Tibial nerve (tissue), 4 donors: ENCODE data around the gene SERPING1. TPM values are rescaled to one million over a fixed set of nuclear protein-coding genes. Genes with fewer than 3 reads are reported as not detected.

Experiments used
- DNase-seq, 2 donors: peaks; one replicate each; pipeline ENCODE4 v3.0.0-alpha.2; 2019; ENCODE audit warnings: low spot score in 2 of 2
- H3K27ac ChIP-seq, 4 donors: fragments of 200-600 bp; sonication (generic) in 3 of 4; one replicate each; pipeline ENCODE4 v1.5.1; 2017 to 2019; ENCODE audit warnings: mild to moderate bottlenecking in 1 of 4
- H3K27me3 ChIP-seq, 2 donors: fragments of 200-600 bp; sonication (generic) in 1 of 2; one replicate each; pipeline versions ENCODE4 v1.5.1 to v1.6.0; 2017 to 2019
- H3K36me3 ChIP-seq, 3 donors: fragments of 200-600 bp; sonication (generic); one replicate each; pipeline ENCODE4 v1.5.1; 2018 to 2019
- H3K4me1 ChIP-seq, 4 donors: fragments of 200-600 bp; sonication (generic) in 3 of 4; one replicate each; pipeline ENCODE4 v1.5.1; 2017 to 2019
- H3K4me3 ChIP-seq, 4 donors: fragments of 200-600 bp; sonication (generic) in 3 of 4; one replicate each; pipeline ENCODE4 v1.5.1; 2017 to 2019; ENCODE audit warnings: mild to moderate bottlenecking in 1 of 4, moderate library complexity in 1 of 4
- H3K9me3 ChIP-seq, 4 donors: fragments of 200-600 bp; sonication (generic) in 3 of 4; one replicate each; pipeline ENCODE4 v1.5.1; 2017 to 2019
- CTCF ChIP-seq, 5 experiments: fragments of 200-600 bp in 3 of 5; fragments of 450-650 bp in 2 of 5; sonication (generic) in 3 of 5; IDR thresholded peaks; one replicate each; pipeline ENCODE4 v1.5.1; 2016 to 2019; ENCODE audit warnings: antibody characterized with exemption in 5 of 5, mild to moderate bottlenecking in 3 of 5, moderate library complexity in 2 of 5
- EP300 ChIP-seq, 2 donors: sonication (generic); formaldehyde crosslinking; IDR thresholded peaks; one replicate each; pipeline ENCODE4 v1.6.1; 2017; ENCODE audit warnings: antibody characterized with exemption in 2 of 2, mild to moderate bottlenecking in 1 of 2
- POLR2A ChIP-seq, 2 donors: fragments of 450-650 bp; IDR thresholded peaks; one replicate each; pipeline ENCODE4 v1.6.1; 2017; ENCODE audit warnings: antibody characterized with exemption in 2 of 2, mild to moderate bottlenecking in 2 of 2, moderate library complexity in 2 of 2
- WGBS, 2 donors: methylation state at CpG; one replicate each; pipeline ENCODE4 v1.1.5; 2018; 5-methylcytosine and 5-hydroxymethylcytosine counted together
- total RNA-seq, 4 donors: library from RNA; depleted of rRNA; stranded (reverse); fragments of >200 nt; gene quantifications; one replicate each; pipeline ENCODE4 v1.1.0, GENCODE V29; 2016

SERPING1 gene
- total RNA-seq, 4 donors from 2014 or later = 508 to 826 (median 607) TPM

- TF ChIP-seq POLR2A (IDR thresholded peaks at IDR 0.05) (no peak), EP300 (IDR thresholded peaks at IDR 0.05) (no peak), CTCF (IDR thresholded peaks at IDR 0.05) (no peak)
- no peaks in the 10 kb centered on the region for H3K36me3 ChIP-seq
- WGBS, 2 donors = 46 to 79% methylated on average over 3 to 4 of the region's 4 CpGs
- H3K4me1 ChIP-seq = peaks cover 0 to 10% (median 0%) of the 10 kb centered on the region in 4 donors
- H3K4me3 ChIP-seq = no peak overlapping the region
- no peaks in the 10 kb centered on the region for H3K9me3 ChIP-seq
- no peaks in the 10 kb centered on the region for H3K27me3 ChIP-seq
- no peak for DNase-seq
- no peak overlapping the region for H3K27ac ChIP-seq
Measured at GRCh38 chr11:57574061-57574460, 23.4 kb upstream of the SERPING1 start.

- WGBS, 2 donors = 75 to 81% methylated on average over 9 of the region's 9 CpGs
- no peak for DNase-seq
- Histone ChIP-seq H3K27ac (no peak overlapping the region), H3K4me1 (no peaks in the 10 kb centered on the region), H3K27me3 (no peaks in the 10 kb centered on the region), H3K36me3 (no peaks in the 10 kb centered on the region), H3K4me3 (no peak overlapping the region), H3K9me3 (no peaks in the 10 kb centered on the region)
- TF ChIP-seq CTCF (IDR thresholded peaks at IDR 0.05) (no peak), EP300 (IDR thresholded peaks at IDR 0.05) (no peak), POLR2A (IDR thresholded peaks at IDR 0.05) (no peak)
Measured at GRCh38 chr11:57584341-57584740, 13.1 kb upstream of the SERPING1 start.

DNA sequence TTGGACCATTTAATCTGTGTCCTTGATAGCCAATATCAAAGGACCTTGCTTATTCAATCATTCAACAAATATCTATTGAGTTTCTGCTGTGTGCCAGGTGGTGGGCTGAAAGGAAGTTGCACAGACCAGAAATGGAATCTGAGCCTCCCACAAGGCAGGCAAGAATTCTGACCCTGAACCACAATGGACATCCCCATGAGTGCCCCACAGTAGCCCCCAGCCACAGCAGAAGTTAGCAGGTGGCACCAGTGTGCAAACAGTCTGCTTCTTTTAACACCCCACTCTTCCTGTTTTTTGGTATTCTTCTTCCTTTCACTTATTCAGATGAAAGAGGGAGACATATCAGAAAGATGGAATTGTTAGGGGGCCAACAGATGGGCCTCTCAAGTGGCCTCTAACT lies 12.2 kb upstream of the SERPING1 start:
- no peak for TF ChIP-seq CTCF (IDR thresholded peaks at IDR 0.05)
- TF ChIP-seq EP300 (IDR thresholded peaks at IDR 0.05) = no peak
- no peak for TF ChIP-seq POLR2A (IDR thresholded peaks at IDR 0.05)
- Histone ChIP-seq H3K27ac (no peak overlapping the region), H3K4me1 (no peaks in the 10 kb centered on the region), H3K4me3 (no peak overlapping the region), H3K27me3 (no peaks in the 10 kb centered on the region), H3K9me3 (no peaks in the 10 kb centered on the region), H3K36me3 (no peaks in the 10 kb centered on the region)
- DNase-seq = no peak

- Histone ChIP-seq H3K9me3 (no peaks in the 10 kb centered on the region), H3K27me3 (no peaks in the 10 kb centered on the region), H3K36me3 (no peaks in the 10 kb centered on the region), H3K27ac (no peak overlapping the region), H3K4me1 (no peaks in the 10 kb centered on the region), H3K4me3 (no peak overlapping the region)
- DNase-seq = no peak
- 45 to 50% methylated on average over 2 of the region's 2 CpGs for WGBS, 2 donors
- TF ChIP-seq EP300 (IDR thresholded peaks at IDR 0.05) = no peak
- no peak for TF ChIP-seq CTCF (IDR thresholded peaks at IDR 0.05)
- TF ChIP-seq POLR2A (IDR thresholded peaks at IDR 0.05) = no peak
Measured at GRCh38 chr11:57586711-57587245, 10.7 kb upstream of the SERPING1 start.

DNA sequence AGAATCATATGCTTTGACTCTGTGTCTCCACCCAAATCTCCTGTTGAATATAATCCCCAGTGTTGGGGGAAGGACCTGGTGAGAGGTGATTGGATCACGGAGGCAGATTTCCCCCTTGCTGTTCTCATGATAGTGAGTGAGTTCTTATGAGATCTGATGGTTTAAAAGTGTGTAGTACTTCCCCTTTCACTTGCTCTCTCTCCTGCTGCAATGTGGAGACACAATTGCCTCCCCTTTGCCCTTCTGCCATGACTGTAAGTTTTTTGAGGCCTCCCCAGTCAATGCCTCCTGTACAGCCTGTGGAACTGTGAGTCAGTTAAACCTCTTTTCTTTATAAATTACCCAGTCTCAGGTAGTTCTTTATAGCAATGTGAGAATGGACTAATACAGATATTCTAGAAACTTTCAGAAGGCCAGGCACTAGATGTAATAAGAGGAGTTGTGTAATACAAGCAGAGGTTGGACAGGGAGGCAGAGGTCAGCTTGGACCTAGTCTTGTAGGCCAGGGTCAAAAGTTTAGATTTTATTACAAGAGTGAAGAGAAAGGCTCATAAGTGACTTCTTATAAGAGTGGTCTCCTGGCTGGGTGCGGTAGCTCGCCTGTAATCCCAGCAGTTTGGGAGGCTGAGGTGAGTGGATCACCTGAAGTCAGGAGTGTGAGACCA lies 9.3 kb upstream of the SERPING1 start:
- no peak for DNase-seq
- H3K4me1 ChIP-seq = no peaks in the 10 kb centered on the region
- H3K27me3 ChIP-seq = no peaks in the 10 kb centered on the region
- no peaks in the 10 kb centered on the region for H3K36me3 ChIP-seq
- H3K27ac ChIP-seq = no peak overlapping the region
- 82 to 86% methylated on average over 3 of the region's 3 CpGs for WGBS, 2 donors
- no peaks in the 10 kb centered on the region for H3K9me3 ChIP-seq
- no peak for TF ChIP-seq POLR2A (IDR thresholded peaks at IDR 0.05)
- TF ChIP-seq CTCF (IDR thresholded peaks at IDR 0.05) = no peak
- no peak for TF ChIP-seq EP300 (IDR thresholded peaks at IDR 0.05)
- H3K4me3 ChIP-seq = no peak overlapping the region
